Measurements from ENCODE around the gene DNAH6. TPM values are rescaled to one million over a fixed set of nuclear protein-coding genes. Genes with fewer than 3 reads are reported as not detected.
A peak's percentile ranks its signal among the peaks of the same experiment; 100 is the strongest.

Gene DNAH6
- total and polyA plus RNA-seq, 2 experiments from 2014 or later: 0.11 TPM; not detected in 1

GRCh38 chr2:84674586-84674985 lies 158.3 kb downstream of the DNAH6 start:
- H3K79me2 ChIP-seq (ENCODE audit: insufficient read depth): no peaks in the 10 kb centered on the region
- peaks cover 12% of the 10 kb centered on the region; the same call in 1 of the 2 replicates for H3F3A ChIP-seq (ENCODE audit: insufficient read depth)
- H3K9ac ChIP-seq: no peak overlapping the region
- DNase-seq: no peak
- TF ChIP-seq EZH2phosphoT487 (IDR thresholded peaks at IDR 0.05; ENCODE audit: insufficient read depth, low read depth) (no peak), EZH2 (IDR thresholded peaks at IDR 0.05; ENCODE audit: insufficient read depth, poor library complexity, severe bottlenecking) (no peak)
- peaks cover 11% of the 10 kb centered on the region for H3K4me1 ChIP-seq (ENCODE audit: insufficient read depth)
- no peak overlapping the region for H3K4me3 ChIP-seq
- H3K36me3 ChIP-seq (ENCODE audit: low read depth): no peaks in the 10 kb centered on the region
- no peaks in the 10 kb centered on the region for H3K9me3 ChIP-seq (ENCODE audit: low read depth)
- H2AFZ ChIP-seq: no peak overlapping the region
- H3K27me3 ChIP-seq (replicated peaks; ENCODE audit: insufficient read depth): peaks cover 48% of the 10 kb centered on the region
- H3K27ac ChIP-seq: no peak overlapping the region
- H3K4me2 ChIP-seq (ENCODE audit: unreplicated experiment): no peak overlapping the region
- in situ Hi-C loops (cut with MboI): no loop called here
- 44 to 52% methylated on average over 5 of the region's 5 CpGs for WGBS, 2 experiments (ENCODE audit: low coverage in 1 of 2, low lambda C conversion rate in 2 of 2, missing lambda C conversion rate in 2 of 2)
- H4K20me1 ChIP-seq (ENCODE audit: insufficient read depth): no peaks in the 10 kb centered on the region
- H3K9me2 ChIP-seq (ENCODE audit: insufficient read depth): no peaks in the 10 kb centered on the region

GRCh38 chr2:84676295-84676694 lies 160.0 kb downstream of the DNAH6 start:
- TF ChIP-seq EZH2 (IDR thresholded peaks at IDR 0.05; ENCODE audit: insufficient read depth, poor library complexity, severe bottlenecking): no peak
- TF ChIP-seq EZH2phosphoT487 (IDR thresholded peaks at IDR 0.05; ENCODE audit: insufficient read depth, low read depth): 0 out of 2 replicates have a peak, but pooled peaks have one; percentile 29
- no peak overlapping the region for H3K4me3 ChIP-seq
- no peaks in the 10 kb centered on the region for H3K79me2 ChIP-seq (ENCODE audit: insufficient read depth)
- peaks cover 12% of the 10 kb centered on the region; the same call in 1 of the 2 replicates for H3F3A ChIP-seq (ENCODE audit: insufficient read depth)
- 0 to 4% methylated on average over 1 of the region's 1 CpG for WGBS, 2 experiments (ENCODE audit: low coverage in 1 of 2, low lambda C conversion rate in 2 of 2, missing lambda C conversion rate in 2 of 2)
- peaks cover 11% of the 10 kb centered on the region for H3K4me1 ChIP-seq (ENCODE audit: insufficient read depth)
- H3K27me3 ChIP-seq (replicated peaks; ENCODE audit: insufficient read depth): peaks cover 44% of the 10 kb centered on the region
- H3K9me3 ChIP-seq (ENCODE audit: low read depth): no peaks in the 10 kb centered on the region
- H3K36me3 ChIP-seq (ENCODE audit: low read depth): no peaks in the 10 kb centered on the region
- no peak overlapping the region for H2AFZ ChIP-seq
- peak; percentile 67 for DNase-seq
- in situ Hi-C loops (cut with MboI): no loop called here
- H4K20me1 ChIP-seq (ENCODE audit: insufficient read depth): no peaks in the 10 kb centered on the region
- no peaks in the 10 kb centered on the region for H3K9me2 ChIP-seq (ENCODE audit: insufficient read depth)
- H3K4me2 ChIP-seq (ENCODE audit: unreplicated experiment): no peak overlapping the region
- no peak overlapping the region for H3K9ac ChIP-seq
- H3K27ac ChIP-seq: no peak overlapping the region

- Histone ChIP-seq H3K79me2 (ENCODE audit: insufficient read depth) (no peaks in the 10 kb centered on the region), H3K4me2 (ENCODE audit: unreplicated experiment) (no peak overlapping the region), H3K4me1 (ENCODE audit: insufficient read depth) (peaks cover 11% of the 10 kb centered on the region), H3K9ac (no peak overlapping the region), H3K9me2 (ENCODE audit: insufficient read depth) (no peaks in the 10 kb centered on the region), H3F3A (ENCODE audit: insufficient read depth) (peaks cover 12% of the 10 kb centered on the region; the same call in 1 of the 2 replicates), H3K36me3 (ENCODE audit: low read depth) (no peaks in the 10 kb centered on the region), H3K9me3 (ENCODE audit: low read depth) (no peaks in the 10 kb centered on the region), H2AFZ (no peak overlapping the region), H4K20me1 (ENCODE audit: insufficient read depth) (no peaks in the 10 kb centered on the region), H3K27ac (no peak overlapping the region), H3K4me3 (no peak overlapping the region), H3K27me3 (replicated peaks; ENCODE audit: insufficient read depth) (peaks cover 42% of the 10 kb centered on the region; the same call in 1 of the 2 replicates)
- WGBS, 2 experiments (ENCODE audit: low coverage in 1 of 2, low lambda C conversion rate in 2 of 2, missing lambda C conversion rate in 2 of 2): 85 to 87% methylated on average over 2 of the region's 2 CpGs
- in situ Hi-C loops (cut with MboI): no loop called here
- TF ChIP-seq EZH2 (IDR thresholded peaks at IDR 0.05; ENCODE audit: insufficient read depth, poor library complexity, severe bottlenecking) (no peak), EZH2phosphoT487 (IDR thresholded peaks at IDR 0.05; ENCODE audit: insufficient read depth, low read depth) (no peak)
- DNase-seq: no peak
Observed at GRCh38 chr2:84678214-84678613, 161.9 kb downstream of the DNAH6 start.

GRCh38 chr2:84686783-84687476 lies 170.6 kb downstream of the DNAH6 start:
- 32 to 34% methylated on average over 5 of the region's 5 CpGs for WGBS, 2 experiments (ENCODE audit: low coverage in 1 of 2, low lambda C conversion rate in 2 of 2, missing lambda C conversion rate in 2 of 2)
- Histone ChIP-seq H3K4me2 (ENCODE audit: unreplicated experiment) (no peak overlapping the region), H3K27ac (no peak overlapping the region), H4K20me1 (ENCODE audit: insufficient read depth) (no peaks in the 10 kb centered on the region), H3K36me3 (ENCODE audit: low read depth) (no peaks in the 10 kb centered on the region), H3K9ac (no peak overlapping the region), H2AFZ (no peak overlapping the region), H3K4me1 (ENCODE audit: insufficient read depth) (no peaks in the 10 kb centered on the region), H3K9me2 (ENCODE audit: insufficient read depth) (no peaks in the 10 kb centered on the region), H3K4me3 (no peak overlapping the region), H3K27me3 (replicated peaks; ENCODE audit: insufficient read depth) (0 out of 2 replicates have a peak, but pooled peaks cover 11% of the 10 kb centered on the region), H3F3A (ENCODE audit: insufficient read depth) (no peaks in the 10 kb centered on the region), H3K9me3 (ENCODE audit: low read depth) (no peaks in the 10 kb centered on the region), H3K79me2 (ENCODE audit: insufficient read depth) (no peaks in the 10 kb centered on the region)
- TF ChIP-seq EZH2phosphoT487 (IDR thresholded peaks at IDR 0.05; ENCODE audit: insufficient read depth, low read depth) (no peak), EZH2 (IDR thresholded peaks at IDR 0.05; ENCODE audit: insufficient read depth, poor library complexity, severe bottlenecking) (no peak)
- no peak for DNase-seq
- in situ Hi-C loops (cut with MboI): no loop called here

Measured in GM23248 (cell line).